NCI-H2227 (cell line): ENCODE results near the gene PACRG.

ENCODE experiments used
- DNase-seq: peaks from one replicate; lab custom pipeline; 2025; ENCODE audit not compliant: unreplicated experiment; lab: John Stamatoyannopoulos, UW

Gene PACRG

GRCh38 chr6:163166507-163166906, 438.7 kb downstream of the PACRG start:
- no peak for DNase-seq

GRCh38 chr6:163169521-163169920, 441.7 kb downstream of the PACRG start:
- DNase-seq, result no peak

DNA sequence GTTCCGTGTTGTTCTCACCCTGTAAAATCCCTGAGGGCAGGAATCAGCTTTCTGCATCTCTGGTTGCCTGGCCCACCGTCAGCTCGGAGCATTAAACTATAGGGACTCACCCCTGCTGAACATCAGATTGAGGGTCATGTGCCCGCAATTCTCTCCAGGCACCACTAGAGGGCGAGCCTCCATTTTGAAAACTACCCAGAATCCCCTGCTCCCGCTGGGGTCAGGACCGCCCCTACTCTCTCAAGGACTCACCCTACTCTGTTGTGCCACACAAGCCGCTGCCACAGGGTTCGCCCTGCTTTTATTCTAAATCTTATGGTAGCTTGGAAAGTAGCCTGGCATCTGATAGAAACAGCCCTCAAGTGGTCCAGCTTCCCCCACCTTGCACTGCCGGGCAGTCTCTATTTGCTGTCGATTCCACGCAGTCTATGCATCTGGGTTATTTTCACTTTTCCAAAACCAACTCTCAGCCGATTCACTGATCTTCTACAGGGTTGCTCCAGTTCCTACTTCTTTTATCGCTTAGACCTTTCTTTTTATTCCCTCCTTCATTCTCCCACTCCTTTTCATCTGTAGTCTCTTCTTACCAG, 442.6 kb downstream of the PACRG start:
- DNase-seq, result peak; percentile 5

DNA sequence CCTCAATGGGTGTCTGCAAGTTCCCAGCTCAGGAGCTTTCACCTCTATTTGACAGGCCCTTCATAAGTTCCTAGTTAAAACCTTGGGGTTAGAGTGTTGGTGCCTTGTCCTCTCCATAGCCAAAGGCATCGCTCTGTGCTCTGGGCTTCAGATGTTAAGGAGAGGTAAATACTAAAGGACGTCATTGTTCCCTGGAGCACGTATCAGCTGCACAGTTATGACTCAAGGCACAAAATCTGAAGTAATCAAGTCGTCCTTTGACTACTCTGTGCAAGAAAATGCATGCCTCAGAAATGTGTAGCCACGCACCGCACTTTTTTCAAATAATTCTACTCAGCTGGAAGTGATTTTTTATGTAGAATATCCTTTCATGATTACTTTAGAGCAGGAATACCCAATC, 446.0 kb downstream of the PACRG start:
- DNase-seq, result no peak

GRCh38 chr6:163175301-163175700, 447.5 kb downstream of the PACRG start:
- DNase-seq, result no peak

DNA sequence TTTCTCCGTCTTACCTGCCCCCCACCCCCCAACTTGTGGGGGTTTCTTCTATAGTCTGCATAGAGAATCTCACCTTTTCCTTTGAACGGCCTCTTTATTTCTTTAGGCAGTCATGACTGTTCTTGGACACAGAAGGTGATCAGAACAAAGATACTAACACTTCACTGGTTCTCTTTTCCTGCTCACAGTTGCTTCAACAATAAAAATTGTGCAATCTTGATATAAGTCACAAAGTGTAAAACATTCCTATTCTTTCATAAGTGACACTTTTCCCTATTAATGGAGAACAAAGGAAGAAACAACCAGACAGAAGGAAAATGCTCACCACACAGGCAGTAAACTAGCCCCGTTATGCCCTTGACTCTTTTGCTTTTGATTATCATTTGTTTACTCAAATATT, 448.3 kb downstream of the PACRG start:
- no peak for DNase-seq

DNA sequence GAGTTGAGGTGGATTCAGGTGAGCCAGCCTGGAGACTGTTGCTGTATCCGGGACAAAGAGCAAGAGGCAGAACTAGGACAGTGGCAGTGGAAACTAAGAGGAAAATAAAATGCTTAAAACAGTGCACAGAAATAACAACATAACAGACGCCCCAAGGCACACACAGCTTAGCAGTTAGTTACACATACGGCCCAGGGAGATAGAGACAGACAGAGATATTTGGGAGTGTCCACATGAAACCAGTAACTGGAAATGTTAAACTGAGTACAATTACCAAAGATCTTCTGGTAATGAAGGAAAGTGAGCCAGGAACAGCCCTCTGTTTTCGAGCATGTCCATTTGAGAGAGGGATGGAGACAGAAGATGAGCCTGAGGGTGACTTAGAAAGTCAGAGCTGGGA, 449.2 kb downstream of the PACRG start:
- no peak for DNase-seq

- DNase-seq, result no peak
Measured at GRCh38 chr6:163177892-163178420, 450.2 kb downstream of the PACRG start.

DNA sequence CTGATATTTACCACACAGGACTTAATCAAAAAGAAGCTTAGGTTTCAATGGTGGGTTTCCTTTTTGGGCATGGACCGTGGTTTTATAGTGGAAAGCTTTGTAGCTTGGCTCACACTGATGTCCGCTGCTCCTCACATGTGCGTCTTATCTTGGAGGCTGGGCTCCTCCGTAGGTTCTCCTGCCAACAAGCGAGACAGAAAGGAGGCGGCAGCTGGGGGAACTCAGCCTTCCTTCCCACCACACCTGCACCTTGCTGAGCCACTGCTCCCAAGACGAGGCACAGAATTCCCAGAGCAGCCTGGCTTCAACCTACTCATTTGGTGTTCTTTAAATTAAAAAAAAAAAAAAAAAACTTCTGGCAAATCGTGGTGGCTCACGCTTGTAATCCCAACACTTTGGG, 451.3 kb downstream of the PACRG start:
- DNase-seq, result no peak

DNA sequence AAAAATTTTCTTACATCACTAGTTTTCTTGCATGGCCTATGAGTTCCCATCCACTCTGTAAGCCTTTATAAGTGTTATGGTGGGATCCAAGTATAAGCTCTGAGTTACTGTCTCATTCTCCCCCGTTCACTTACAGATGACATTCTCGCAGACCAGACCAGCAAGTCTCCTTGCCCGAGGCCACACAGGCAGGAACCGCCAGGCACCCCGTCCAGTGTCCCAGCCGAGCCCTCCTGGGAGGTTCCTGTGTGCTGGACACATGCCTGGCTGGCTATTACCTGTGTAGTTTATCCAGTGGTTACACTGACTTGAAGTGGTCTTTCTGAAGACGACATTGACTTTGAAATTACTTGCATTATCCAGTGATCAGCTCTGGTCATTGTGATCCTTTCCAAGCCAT, 451.9 kb downstream of the PACRG start:
- DNase-seq, result no peak

DNA sequence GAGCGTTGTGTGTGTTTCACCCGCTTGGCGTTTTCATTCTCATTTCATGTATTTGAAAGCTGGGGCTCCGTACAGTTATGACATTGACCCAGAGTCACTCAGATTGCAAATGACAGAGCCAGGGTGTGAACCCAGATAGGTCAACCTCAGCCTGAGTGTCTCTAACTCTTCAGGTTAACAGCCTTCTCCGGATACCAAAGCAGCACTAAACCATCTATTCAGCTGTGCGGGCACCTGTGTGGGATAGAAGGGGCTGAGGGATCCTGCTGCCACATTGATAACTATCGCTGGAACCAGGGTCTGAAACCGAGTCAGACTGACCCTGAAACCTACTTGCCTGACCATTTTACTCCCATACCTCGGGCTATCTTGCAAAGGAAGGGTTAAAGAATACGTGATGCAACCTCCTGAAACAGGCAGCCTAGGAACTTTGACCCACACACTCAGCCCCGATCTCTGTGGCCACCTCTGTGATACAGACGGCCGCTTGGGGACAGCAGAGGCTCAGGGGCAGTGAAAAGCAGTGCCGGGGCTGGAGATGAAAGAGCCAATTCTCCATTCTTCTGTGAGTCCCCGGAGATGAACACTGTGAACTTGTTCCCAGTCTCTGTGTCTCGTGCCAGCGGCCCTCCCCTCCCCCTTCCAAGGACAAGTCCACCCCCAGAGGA, 453.2 kb downstream of the PACRG start:
- DNase-seq, result no peak

- DNase-seq, result no peak
Measured at GRCh38 chr6:163181666-163182180, 453.9 kb downstream of the PACRG start.

GRCh38 chr6:163182696-163183095, 454.9 kb downstream of the PACRG start:
- no peak for DNase-seq

GRCh38 chr6:163183806-163184205, 456.0 kb downstream of the PACRG start:
- DNase-seq, result no peak

DNA sequence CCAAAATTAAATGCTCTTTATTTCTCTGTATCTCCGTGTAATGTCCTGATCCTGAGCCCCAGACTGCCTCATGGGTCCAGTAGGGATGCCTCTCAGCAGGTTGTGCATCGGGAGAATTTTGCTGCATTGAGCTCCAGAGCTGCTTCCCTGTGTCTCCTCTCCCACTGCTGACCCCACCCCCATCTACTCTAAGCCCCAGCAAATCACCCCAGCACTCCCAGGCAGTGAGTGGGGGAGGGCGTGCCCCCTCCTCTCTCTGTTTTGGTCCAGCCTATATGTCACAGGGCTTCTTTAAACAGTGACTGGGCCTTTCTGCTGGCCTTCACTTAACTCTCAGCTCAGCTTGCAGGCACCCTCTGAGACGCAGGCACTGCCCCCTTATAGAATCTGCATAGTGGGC, 458.0 kb downstream of the PACRG start:
- no peak for DNase-seq

- DNase-seq, result no peak
Measured at GRCh38 chr6:163186527-163186926, 458.8 kb downstream of the PACRG start.

DNA sequence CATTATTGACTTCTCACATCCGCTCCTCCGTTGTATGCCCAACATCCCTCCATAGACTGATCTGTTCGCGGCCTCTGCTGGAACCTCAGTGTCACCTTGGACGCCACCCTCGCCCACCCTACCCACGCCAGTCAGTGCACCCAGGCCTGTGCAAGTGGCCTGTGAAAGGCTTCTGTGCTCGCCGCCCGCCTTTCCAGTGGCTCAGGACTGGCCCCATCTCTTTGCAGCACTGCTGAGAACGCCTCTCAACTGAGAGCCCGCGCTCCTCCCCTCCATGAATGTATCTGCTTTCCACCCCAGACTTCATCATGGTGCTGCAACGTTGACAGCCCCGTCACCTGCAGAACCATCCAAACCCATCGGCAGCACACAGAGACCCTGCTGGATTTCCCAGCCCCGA, 459.4 kb downstream of the PACRG start:
- DNase-seq, result no peak

GRCh38 chr6:163187606-163188005, 459.8 kb downstream of the PACRG start:
- DNase-seq, result no peak

DNA sequence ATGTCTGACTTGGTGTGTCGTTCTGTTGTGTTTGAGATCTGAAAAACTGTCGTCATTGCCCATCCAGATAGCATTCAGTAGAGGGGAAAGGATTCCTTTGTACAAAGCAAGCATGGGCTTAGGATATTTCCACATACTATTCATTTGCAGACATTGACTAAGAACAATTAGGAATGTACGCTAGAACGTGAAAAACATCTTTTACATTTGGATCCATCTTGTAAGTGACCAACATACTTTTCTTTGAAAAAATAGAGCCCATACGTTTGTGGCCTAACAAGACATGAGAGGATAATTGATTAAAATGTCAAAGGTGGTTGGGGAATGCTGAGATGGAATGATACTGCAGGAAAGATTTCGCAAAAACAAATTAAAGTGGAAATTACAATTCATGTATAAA, 461.0 kb downstream of the PACRG start:
- no peak for DNase-seq

- no peak for DNase-seq
Measured at GRCh38 chr6:163189609-163190008, 461.8 kb downstream of the PACRG start.

- DNase-seq, result no peak
Measured at GRCh38 chr6:163190786-163191185, 463.0 kb downstream of the PACRG start.

DNA sequence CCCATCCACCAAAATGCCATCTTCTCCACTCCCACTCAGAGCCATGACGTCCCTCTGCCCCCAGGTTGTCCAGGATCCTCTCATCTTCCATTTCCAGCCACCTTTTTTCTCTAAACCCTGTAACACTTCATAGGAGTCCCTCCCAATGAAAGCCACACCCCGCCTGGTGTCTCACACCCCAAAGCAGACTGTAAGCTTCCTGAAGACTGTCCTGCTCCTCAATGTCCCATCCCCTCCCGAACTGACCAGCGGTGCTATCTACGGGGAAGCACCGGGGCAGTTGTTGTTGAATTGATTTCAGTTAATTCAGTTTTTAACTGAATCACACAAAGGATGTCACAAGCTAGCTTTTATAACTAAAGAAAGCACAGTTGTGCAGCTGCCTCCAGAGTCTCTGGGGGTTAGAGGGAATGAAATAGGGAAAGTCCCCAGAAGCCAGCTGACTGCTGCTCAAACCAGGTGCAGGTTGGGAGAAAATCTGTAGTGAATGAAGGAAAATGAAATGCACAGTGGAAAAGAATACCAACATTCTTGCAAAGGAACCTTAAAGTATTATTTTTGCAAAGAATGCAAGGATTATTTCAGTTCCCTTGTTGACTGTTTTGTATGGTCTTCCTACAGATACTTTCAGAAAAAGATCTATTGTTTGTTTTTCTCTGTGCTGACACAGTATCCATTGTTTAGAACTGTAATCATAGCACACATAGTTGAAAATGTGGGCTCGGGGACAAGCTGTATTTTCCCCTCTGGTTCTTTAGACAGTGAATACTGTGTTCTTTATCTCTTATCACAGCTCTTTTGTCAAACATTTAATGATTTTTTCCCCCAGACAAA, 464.1 kb downstream of the PACRG start:
- DNase-seq, result no peak
